Smooth muscle cell (in vitro differentiated cells): Measurements from ENCODE around the gene ZBTB32. TPM values are rescaled to one million over a fixed set of nuclear protein-coding genes. Genes with fewer than 3 reads are reported as not detected.
A peak's percentile ranks its signal among the peaks of the same experiment; 100 is the strongest.

Experiments used
- DNase-seq: peaks from one replicate; lab custom pipeline; 2025; ENCODE audit not compliant: unreplicated experiment; lab: John Stamatoyannopoulos, UW
- H2AFZ ChIP-seq: fragments of 200-600 bp; sonication (generic); 2 replicates; pipeline ENCODE4 v1.6.0; 2016; ENCODE audit warnings: antibody characterized with exemption, low read depth, mild to moderate bottlenecking
- H3F3A ChIP-seq: fragments of 200-600 bp; sonication (generic); 2 replicates; pipeline ENCODE4 v1.6.0; 2017; ENCODE audit warnings: antibody characterized with exemption, low read depth
- H3K27ac ChIP-seq: fragments of 200-600 bp; sonication (generic); 2 replicates; pipeline ENCODE4 v1.5.1; 2016; ENCODE audit warnings: low read depth, mild to moderate bottlenecking
- H3K27me3 ChIP-seq: fragments of 200-600 bp; sonication (generic); 2 replicates; pipeline ENCODE4 v1.6.1; 2016; ENCODE audit warnings: low read depth, mild to moderate bottlenecking
- H3K36me3 ChIP-seq: fragments of 200-600 bp; sonication (generic); 2 replicates; pipeline ENCODE4 v1.5.1; 2016; ENCODE audit warnings: low read depth
- H3K4me1 ChIP-seq: fragments of 200-600 bp; sonication (generic); 2 replicates; pipeline ENCODE4 v1.5.1; 2016; ENCODE audit warnings: low read depth
- H3K4me2 ChIP-seq: fragments of 200-600 bp; sonication (generic); 2 replicates; pipeline ENCODE4 v1.6.0; 2016; ENCODE audit warnings: mild to moderate bottlenecking
- H3K4me3 ChIP-seq: fragments of 200-600 bp; sonication (generic); 2 replicates; pipeline ENCODE4 v1.5.1; 2016; ENCODE audit warnings: mild to moderate bottlenecking
- H3K79me2 ChIP-seq: fragments of 200-600 bp; sonication (generic); 2 replicates; pipeline ENCODE4 v1.6.0; 2016; ENCODE audit warnings: low read depth, mild to moderate bottlenecking
- H3K9ac ChIP-seq: fragments of 200-600 bp; sonication (generic); 2 replicates; pipeline ENCODE4 v1.6.0; 2016; ENCODE audit warnings: low read depth
- H3K9me3 ChIP-seq: fragments of 200-600 bp; sonication (generic); replicated peaks from 2 replicates; pipeline ENCODE4 v1.5.1; 2016; ENCODE audit warnings: low read depth
- H4K20me1 ChIP-seq: fragments of 200-600 bp; sonication (generic); 2 replicates; pipeline ENCODE4 v1.6.0; 2016; ENCODE audit warnings: low read depth
- CTCF ChIP-seq: fragments of 200-600 bp; sonication (generic); IDR thresholded peaks from 2 replicates; pipeline ENCODE4 v1.5.1; 2017; ENCODE audit warnings: borderline replicate concordance, mild to moderate bottlenecking, antibody characterized with exemption; ENCODE audit not compliant: insufficient read depth, poor library complexity, severe bottlenecking
- WGBS: methylation state at CpG from one replicate; pipeline ENCODE4 v1.1.7; 2016; ENCODE audit warnings: low lambda C conversion rate; 5-methylcytosine and 5-hydroxymethylcytosine counted together
- polyA plus RNA-seq: library from polyadenylated mRNA; unstranded; fragments of >200 nt; fragmentation: Nextera tagmentation; extraction: Ambion mirVana; gene quantifications from 2 replicates; pipeline ENCODE4 v1.2.1, GENCODE V29; 2016
- total RNA-seq: library from RNA; depleted of rRNA; stranded (reverse); fragments of >200 nt; gene quantifications from 2 replicates; pipeline ENCODE4 v1.2.3, GENCODE V29; 2014

Gene ZBTB32
- total and polyA plus RNA-seq, 2 experiments from 2014 or later, result 1.3 TPM; not detected in 1

- Histone ChIP-seq H3K79me2 (no peaks in the 10 kb centered on the region), H2AFZ (no peak overlapping the region), H3K36me3 (no peaks in the 10 kb centered on the region), H3K4me3 (no peak overlapping the region), H3F3A (no peaks in the 10 kb centered on the region), H3K9ac (no peak overlapping the region), H3K4me2 (no peak overlapping the region), H4K20me1 (no peaks in the 10 kb centered on the region), H3K9me3 (no peaks in the 10 kb centered on the region), H3K4me1 (no peaks in the 10 kb centered on the region), H3K27ac (no peak overlapping the region), H3K27me3 (no peaks in the 10 kb centered on the region)
- no peak for DNase-seq
- TF ChIP-seq CTCF, result no peak
- 100% methylated on average over 1 of the region's 1 CpG for WGBS
Measured at GRCh38 chr19:35670686-35671085, 33.7 kb upstream of the ZBTB32 start.

- Histone ChIP-seq H3K36me3 (no peaks in the 10 kb centered on the region), H3K27ac (no peak overlapping the region), H3K27me3 (no peaks in the 10 kb centered on the region), H3K4me2 (no peak overlapping the region), H3K79me2 (no peaks in the 10 kb centered on the region), H3F3A (no peaks in the 10 kb centered on the region), H4K20me1 (no peaks in the 10 kb centered on the region), H3K4me1 (no peaks in the 10 kb centered on the region), H3K9ac (no peak overlapping the region), H3K9me3 (no peaks in the 10 kb centered on the region), H3K4me3 (no peak overlapping the region), H2AFZ (no peak overlapping the region)
- TF ChIP-seq CTCF, result no peak
- DNase-seq, result no peak
- 81% methylated on average over 3 of the region's 3 CpGs for WGBS
Measured at GRCh38 chr19:35671818-35672217, 32.5 kb upstream of the ZBTB32 start.

- H3K4me3 ChIP-seq, result peak overlapping the region; percentile 54
- H2AFZ ChIP-seq, result peak overlapping the region; percentile 97
- H3K79me2 ChIP-seq, result no peaks in the 10 kb centered on the region
- H3F3A ChIP-seq, result no peaks in the 10 kb centered on the region
- no peak overlapping the region for H3K9ac ChIP-seq
- H3K36me3 ChIP-seq, result no peaks in the 10 kb centered on the region
- 3% methylated on average over 38 of the region's 39 CpGs for WGBS
- H3K27me3 ChIP-seq, result no peaks in the 10 kb centered on the region
- H4K20me1 ChIP-seq, result no peaks in the 10 kb centered on the region
- H3K9me3 ChIP-seq, result no peaks in the 10 kb centered on the region
- H3K4me2 ChIP-seq, result peak overlapping the region; percentile 91
- no peaks in the 10 kb centered on the region for H3K4me1 ChIP-seq
- no peak overlapping the region for H3K27ac ChIP-seq
- no peak for TF ChIP-seq CTCF
- no peak for DNase-seq
Measured at GRCh38 chr19:35673121-35673804, 31.1 kb upstream of the ZBTB32 start.

- Histone ChIP-seq H3K79me2 (no peaks in the 10 kb centered on the region), H3K9ac (no peak overlapping the region), H3K27me3 (no peaks in the 10 kb centered on the region), H3K4me1 (no peaks in the 10 kb centered on the region), H3F3A (no peaks in the 10 kb centered on the region), H3K27ac (no peak overlapping the region), H4K20me1 (no peaks in the 10 kb centered on the region), H3K4me2 (no peak overlapping the region), H3K4me3 (no peak overlapping the region), H3K36me3 (no peaks in the 10 kb centered on the region), H3K9me3 (no peaks in the 10 kb centered on the region), H2AFZ (no peak overlapping the region)
- DNase-seq, result no peak
- WGBS, result 90% methylated on average over 15 of the region's 15 CpGs
- no peak for TF ChIP-seq CTCF
Measured at GRCh38 chr19:35675589-35676140, 28.7 kb upstream of the ZBTB32 start.
